IMR-90 (cell line): ENCODE data around the gene LIN9.

Experiments used
- CEBPB ChIP-seq: IDR thresholded peaks from 2 replicates; pipeline ENCODE4 v1.6.1; 2012; ENCODE audit warnings: low read depth, low read length, improper control_type of control experiment
- TF ChIP-seq, protein P1 (sequence below): conservative IDR thresholded peaks from 2 replicates; pipeline ENCODE4 v1.5.1; 2012; ENCODE audit warnings: mild to moderate bottlenecking, low read depth, low read length, improper control_type of control experiment

DNA sequence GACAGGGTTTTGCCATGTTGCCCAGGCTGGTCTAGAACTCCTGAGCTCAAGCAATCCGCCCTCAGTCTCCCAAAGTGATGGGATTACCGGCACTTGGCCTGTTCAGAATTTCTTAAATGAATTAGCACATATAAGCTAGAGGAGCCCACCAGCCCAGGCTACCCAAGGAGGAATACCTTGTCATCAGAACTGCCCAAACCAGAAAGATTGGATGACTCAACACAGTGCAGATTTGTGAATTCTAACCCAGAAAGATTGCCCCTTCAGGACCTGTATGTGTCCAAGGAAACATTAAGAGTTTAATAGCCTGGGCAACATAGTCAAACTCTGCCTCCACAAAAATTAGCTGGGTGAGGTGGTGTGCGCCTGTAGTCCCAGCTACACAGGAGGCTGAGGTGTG lies 14.0 kb upstream of the LIN9 start:
- TF ChIP-seq CEBPB = no peak
- TF ChIP-seq, protein P1, sequence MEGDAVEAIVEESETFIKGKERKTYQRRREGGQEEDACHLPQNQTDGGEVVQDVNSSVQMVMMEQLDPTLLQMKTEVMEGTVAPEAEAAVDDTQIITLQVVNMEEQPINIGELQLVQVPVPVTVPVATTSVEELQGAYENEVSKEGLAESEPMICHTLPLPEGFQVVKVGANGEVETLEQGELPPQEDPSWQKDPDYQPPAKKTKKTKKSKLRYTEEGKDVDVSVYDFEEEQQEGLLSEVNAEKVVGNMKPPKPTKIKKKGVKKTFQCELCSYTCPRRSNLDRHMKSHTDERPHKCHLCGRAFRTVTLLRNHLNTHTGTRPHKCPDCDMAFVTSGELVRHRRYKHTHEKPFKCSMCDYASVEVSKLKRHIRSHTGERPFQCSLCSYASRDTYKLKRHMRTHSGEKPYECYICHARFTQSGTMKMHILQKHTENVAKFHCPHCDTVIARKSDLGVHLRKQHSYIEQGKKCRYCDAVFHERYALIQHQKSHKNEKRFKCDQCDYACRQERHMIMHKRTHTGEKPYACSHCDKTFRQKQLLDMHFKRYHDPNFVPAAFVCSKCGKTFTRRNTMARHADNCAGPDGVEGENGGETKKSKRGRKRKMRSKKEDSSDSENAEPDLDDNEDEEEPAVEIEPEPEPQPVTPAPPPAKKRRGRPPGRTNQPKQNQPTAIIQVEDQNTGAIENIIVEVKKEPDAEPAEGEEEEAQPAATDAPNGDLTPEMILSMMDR = no peak
